GM19193 (cell line): ENCODE measurements around the gene AUTS2.

Source experiments
- POLR2A ChIP-seq: IDR thresholded peaks from 4 replicates; pipeline ENCODE4 v1.6.1; 2011; ENCODE audit not compliant: insufficient read depth, insufficient read length; ENCODE audit errors: extremely low read depth

AUTS2 gene

DNA sequence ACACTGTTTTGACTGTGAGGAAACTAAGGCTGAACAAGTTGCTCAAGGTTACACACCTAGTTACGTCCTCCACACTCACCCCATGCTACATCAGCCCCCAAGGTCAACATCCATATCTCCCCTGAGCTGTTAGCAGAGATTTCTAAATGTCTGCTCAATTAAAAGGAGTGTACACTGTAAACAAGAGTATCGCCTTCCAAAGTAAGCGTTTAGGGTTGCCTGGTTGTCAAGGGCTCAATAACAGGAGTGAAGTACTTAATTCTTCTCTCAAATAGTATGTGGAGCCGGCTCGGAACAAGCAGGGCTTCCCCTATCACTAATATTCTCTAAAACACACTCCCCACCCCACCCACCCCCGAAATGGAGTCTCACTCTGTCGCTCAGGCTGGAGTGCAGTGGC is 1120.8 kb downstream of the AUTS2 start:
- no peak for TF ChIP-seq POLR2A

DNA sequence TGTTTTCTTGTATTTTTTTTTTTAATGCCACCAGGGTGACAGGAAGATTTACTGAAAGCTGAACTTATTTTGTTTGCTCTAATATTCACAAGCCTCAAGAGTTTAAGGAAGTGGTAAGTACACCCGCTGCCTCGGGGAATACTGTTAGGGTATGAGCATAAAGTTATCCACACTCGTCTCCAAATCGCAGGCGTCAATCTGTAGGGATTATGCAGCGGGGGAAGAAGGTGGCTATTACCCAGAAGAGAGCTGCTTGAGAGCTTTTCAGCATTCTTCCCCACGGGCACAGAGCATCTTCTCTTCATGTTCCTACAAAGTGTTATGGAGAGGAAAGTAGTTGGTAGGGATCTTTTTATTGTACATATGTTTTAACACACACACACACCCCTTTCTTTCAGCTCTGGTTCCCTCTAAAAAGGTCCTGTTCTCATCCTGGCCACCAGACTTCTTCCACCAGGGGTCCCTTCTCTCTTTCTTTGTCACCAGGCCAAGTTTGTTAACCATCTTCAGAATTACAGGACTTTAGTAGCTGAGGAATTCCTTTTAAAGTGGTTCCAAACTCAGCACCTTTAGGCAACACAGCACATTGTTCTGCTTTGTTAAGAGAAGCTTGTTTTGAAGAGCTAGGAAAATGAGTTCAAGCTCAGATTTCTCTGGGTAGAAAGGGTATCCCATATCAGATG is 1122.1 kb downstream of the AUTS2 start:
- no peak for TF ChIP-seq POLR2A

DNA sequence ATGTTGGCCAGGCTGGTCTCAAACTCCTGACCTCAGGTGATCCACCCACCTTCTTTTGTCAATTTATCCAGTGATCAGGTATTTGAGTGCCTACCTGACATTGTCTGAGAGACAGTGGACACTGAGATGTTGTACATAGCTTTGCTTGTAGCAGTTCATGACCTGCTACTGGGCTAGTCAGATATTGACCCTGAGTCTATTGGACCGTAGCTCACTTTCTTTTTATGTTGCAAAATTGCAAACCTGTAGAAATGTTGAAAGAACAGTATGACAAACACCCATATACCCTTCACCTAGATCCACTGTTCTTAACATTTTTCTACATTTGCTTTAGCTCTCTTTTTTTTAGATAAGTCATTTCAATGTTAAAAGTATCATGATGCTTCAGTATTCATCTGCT is 1123.2 kb downstream of the AUTS2 start:
- TF ChIP-seq POLR2A = no peak

DNA sequence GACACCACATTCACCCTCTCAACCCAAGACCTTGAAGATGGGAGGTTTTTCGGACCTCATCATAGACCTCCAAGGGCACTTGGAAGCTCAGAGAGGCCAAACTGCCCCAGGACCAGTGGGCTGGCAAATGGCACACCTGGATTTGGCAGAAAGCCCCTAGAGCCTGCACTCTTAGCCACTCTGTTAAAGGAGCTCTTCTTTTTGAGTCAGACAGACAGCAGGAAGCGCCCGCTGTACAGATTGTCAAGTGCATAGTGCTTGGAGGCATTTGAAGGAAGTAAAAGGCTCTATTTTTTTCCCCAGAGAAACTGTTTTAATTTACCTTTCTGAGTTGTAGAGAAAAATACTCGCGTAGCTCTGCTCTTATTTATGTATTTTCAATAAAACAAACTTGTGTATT is 1125.1 kb downstream of the AUTS2 start:
- no peak for TF ChIP-seq POLR2A

DNA sequence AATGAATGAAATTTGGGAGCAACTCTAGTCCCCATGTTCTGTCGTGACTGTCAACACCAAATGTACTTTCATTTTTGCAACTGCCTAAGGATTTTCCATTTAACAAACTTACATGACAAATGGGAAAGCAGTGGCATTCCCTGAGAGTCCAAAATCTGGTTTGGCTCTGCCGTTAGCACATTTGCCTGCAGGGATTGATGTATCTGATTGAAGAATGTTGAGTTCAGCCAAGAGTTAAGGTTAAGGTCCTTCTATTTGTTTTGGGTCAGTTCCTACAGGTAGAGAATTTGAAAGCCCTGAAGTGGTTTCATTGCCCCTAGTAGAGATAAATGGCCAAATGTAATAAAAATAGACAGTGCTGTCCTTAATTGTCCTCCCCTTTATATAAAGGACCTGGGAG is 1127.2 kb downstream of the AUTS2 start:
- TF ChIP-seq POLR2A = no peak

DNA sequence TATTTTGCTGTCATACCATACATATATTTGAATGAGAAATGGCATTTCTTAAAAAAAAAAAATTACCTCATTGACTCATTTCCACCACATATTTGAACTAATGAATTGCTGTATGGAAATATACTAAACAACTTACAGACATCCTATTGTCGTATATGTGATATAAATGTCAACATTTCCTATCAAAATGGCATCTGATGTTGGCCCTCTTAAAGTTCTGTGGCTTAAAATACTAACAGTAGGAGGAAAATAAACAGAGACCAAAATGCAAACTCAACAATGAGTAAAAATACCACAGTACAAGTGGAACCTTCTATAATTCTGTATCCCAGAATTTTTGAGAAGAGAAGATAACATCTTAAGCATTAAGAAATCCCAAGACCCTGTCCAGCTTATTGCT is 1128.0 kb downstream of the AUTS2 start:
- no peak for TF ChIP-seq POLR2A

DNA sequence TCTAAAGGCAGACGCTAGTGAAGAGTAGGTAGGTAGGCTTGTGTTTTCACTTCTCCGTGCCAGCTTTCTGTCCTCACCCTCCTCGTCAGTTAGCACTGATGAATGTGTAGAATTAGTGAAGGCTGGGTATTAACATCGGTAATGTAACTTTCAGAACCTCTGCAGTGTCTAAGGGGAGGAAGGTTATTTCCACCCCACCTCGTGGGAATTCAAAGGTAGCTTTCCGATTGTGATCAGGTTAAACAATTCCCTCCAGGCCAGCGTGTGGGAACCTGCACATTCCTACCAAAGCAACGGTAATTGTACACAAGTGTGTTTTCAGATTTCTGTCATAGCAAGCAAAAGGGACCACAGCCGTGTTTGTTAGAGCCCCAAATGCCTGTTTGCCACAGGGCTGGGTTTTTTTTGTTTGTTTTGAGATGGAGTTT is 1128.7 kb downstream of the AUTS2 start:
- no peak for TF ChIP-seq POLR2A

DNA sequence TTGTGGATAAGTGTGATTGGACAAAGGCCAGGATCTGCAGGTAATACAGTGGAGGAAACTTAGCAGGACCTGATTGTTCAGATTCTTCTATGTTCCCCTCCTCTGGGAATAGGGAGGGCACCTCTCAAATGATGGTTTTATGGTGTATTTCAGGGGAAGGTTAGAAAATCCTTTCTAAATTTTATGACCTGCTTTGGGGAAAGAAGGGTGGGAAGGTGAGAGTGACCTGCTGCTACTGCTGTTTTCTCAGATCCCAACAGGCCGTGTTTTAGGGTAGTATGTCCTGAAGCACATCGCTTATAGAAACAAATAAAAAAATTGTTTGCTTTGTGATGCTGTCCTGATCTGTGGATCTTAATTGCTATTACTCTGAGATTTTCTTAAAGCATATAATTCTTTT is 1129.6 kb downstream of the AUTS2 start:
- no peak for TF ChIP-seq POLR2A

DNA sequence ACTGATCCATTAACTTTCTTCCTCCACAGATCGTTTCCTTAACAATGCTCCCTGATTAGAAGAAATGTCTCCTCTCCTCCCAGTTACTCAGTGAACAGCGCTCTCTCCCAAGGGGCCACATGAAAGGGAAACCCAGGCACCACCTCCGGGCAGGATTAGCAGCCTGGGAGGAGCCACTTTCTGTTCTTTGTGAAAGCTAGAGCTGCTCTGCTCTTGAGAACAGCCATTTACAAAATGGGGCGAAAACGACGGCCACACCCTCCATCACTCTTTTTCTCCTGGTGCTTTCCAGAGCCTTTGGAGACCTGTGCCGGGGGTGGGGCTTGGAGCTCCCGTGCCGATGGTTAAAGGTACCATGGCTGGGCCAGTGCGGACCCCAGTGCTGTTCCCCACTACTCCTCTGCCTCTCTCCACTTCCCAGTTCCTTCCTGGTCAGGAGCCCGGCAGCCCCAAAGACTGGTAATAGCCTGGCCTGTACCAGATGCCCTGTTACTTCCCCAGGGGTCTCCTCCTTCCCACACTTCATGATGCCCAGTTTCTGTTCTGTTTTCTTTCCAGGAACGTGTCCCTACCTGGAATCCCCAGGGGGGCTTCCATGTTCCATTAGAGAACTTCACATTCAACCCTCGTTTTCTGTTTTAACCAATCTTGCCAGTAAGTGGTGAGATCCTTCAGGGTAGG is 1130.7 kb downstream of the AUTS2 start:
- TF ChIP-seq POLR2A = no peak

DNA sequence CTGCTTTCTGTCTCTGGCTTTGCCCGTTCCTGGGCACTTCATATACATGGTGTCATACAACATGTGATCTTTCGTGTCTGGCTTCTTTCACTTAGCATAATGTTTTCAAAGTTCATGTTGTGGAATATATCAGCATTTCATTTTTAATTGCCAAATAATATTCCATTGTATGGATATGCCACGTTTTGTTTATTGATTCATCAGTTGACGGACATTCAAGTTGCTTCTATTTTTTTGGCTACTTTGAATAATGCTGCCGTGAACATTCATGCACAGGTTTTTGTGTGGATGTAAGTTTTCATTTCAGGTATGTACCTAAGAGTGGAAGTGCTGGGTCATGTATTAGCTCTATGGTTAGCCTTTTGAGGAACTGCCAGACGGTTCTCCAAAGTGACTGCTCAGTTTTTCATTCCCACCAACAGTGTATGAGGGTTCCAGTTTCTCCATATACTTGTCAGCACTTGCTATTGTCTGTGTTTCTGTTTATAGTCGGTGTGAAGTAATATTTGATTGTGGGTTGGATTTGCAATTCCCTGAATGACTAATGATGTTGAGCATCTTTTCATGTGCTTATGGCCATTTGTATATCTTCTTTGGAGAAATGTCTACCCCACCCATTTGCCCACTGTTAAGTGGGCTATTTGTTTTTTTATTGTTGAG is 1132.3 kb downstream of the AUTS2 start:
- TF ChIP-seq POLR2A = no peak

DNA sequence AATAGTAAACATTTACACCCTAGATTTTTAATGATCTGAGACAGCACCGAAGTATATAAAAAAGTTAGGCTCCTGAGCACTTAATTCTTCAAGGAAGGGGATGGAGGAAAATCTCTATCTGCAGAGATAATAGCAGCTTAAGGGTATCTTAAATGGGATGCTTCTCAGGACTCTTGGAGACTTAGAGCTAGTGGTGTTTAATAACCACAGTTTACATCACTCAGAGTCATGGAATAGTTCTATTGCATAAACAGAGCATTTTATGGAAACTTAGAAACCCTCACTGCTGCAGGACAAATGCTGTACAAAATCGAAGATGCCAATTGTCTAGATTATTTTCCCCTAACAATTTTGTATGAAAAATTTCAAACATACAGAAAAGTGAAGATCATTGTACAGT is 1134.8 kb downstream of the AUTS2 start:
- no peak for TF ChIP-seq POLR2A

DNA sequence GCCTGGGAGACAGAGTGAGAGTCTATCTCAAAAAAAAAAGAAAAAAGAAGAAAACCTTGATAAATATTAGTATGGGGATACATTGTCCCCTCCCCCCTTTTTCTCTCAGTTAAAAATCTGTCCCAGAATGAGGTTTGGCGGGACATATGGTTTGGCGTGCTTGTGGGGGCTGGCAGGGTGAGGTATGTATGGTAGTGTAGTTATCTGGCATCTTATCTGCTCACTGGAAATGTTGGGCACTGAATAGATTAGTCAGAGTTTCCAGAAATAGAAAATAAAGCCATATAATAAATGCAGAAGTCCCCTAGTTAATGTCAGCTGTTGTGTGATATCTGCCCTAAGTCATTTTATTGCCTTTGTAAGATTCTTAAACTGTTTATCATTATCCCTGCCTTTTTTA is 1136.1 kb downstream of the AUTS2 start:
- TF ChIP-seq POLR2A = no peak

DNA sequence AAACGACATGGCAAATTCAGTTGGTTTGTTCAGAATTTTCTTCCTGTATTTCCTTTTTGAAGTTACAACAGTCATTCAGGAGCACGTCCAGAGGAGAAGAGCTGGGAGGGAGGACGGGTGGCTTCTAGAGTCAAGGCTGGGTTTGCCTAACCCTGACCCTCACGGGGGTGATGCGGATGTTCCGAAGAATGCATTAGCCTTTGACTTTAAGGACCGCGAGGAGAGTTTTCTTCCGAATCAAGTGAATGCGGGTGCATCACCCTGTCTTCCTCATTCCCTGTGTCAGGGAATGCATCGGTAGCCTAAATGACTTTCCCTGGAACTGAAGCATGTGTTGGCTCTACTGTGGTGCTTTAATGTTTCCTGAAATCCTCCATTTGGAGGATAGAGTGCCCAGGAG is 1137.0 kb downstream of the AUTS2 start:
- TF ChIP-seq POLR2A = no peak

DNA sequence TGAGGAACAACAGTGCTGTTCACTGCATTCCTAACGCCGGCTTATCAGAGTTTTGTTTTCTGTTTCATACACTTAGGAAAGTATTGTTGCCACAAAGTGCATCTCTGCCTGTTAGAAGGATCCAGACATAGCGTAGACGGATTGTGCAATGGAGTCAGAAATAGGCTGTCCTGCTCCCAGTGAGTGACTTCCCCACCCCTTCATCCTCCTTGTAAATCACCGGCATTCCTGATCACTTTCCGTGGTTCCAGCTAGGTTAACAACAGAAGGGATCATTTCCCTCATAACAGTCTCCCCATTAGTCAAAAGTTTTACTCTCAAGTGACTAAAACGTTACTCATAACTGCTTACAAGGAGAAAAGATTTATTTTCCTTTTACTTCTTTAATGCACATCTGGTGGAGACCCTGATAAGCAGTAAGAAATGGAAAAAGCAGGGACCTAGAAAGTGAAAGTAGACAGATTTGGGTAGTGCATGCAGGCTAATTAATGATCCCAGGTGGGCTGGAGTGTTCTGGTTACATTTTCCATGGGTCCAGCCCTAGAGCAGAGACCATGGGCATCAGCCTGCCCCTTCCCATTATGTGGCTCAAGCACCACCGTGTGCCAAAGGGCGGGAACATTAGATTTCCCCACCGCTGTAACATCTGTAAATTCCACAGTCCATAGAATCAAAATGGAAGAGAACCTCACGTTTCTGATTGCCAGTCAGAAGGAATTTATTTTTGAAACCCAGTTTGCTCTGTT is 1138.6 kb downstream of the AUTS2 start:
- TF ChIP-seq POLR2A = no peak

DNA sequence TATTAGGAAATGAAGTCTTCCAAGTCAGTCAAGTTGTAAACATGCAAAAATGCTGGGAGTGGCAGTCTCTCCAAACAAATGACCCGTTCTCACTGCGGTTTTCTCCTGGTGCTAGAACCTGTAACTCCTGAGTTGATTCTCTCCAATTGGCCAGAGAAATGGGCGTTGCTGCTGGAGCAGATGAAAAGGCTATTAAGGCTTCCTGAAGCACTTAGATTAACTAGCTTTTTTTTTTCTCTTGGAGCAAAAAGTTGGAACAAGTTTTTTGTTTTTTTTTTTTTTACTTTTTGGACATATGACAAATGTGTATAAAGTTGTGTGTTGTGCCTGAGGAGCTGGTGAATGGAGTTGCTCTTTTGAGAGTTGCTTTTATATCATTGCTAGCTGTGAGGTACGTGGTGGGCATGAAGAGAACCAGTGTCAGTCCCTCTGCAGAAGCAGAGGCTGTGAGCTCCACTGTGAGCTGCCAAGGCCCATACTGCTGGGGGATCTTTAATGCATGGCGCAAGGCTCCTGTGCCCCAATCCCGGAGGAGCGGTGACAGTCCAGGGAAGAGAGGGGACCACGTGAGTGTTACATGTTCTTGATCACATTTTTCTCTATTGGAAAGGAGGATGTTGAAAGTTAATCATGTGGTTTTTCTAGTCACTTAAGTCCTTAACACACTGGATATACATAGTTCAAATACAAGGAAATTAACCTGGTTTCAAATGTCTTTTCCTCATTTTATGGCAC is 1140.0 kb downstream of the AUTS2 start:
- no peak for TF ChIP-seq POLR2A
